ENCODE data around the gene LENG8.

Gene LENG8

DNA sequence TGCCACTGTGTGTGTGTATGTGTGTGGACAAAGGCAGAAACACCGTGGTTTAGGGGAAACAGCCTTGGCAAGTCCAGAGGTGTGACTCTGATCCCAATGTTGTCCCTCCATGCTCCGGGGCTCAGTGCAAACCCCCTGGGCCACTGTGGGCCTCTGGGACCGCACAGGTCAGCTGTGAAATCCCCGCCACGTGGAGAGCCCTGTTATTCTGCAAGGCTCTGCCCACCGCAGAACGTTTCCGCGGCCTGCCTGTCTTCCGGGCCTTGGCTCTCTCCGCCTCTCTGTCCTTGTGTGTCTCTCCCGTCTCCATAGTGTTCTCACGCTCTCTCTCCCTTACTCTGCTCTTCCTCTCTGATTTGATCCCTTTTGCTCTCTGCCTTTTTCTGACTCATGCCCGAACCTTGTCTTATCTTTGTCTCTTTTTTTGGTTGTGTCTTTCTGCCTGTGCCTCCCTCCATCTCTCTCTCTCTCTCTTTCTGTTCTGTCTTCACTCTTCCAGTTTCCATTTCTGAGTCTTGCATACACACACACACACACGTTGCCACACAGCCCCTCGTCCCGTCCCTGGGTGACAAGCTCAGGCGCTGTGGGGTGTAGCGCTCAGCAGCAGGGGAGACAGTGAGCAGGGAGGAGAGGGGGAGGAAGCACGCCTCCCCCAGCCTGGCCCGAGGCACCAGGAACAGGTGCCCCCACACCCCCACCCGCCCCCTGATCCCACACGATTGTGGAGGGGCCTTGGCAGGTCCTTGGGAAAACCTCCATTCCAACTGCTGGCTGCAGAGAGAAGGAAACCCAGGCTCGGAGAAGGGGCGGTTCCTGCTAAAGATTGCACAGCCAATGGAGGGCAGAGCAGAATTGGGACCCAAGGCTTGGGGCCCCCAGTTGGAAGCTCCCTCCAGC is 30.7 kb upstream of the LENG8 start:
- in situ Hi-C loops (cut with MboI; ENCODE audit: low pct_unique_long_range_greater_than_20kb, low sequenced_read_pairs, unreplicated experiment), result no loop called here
- TF ChIP-seq, protein P1, sequence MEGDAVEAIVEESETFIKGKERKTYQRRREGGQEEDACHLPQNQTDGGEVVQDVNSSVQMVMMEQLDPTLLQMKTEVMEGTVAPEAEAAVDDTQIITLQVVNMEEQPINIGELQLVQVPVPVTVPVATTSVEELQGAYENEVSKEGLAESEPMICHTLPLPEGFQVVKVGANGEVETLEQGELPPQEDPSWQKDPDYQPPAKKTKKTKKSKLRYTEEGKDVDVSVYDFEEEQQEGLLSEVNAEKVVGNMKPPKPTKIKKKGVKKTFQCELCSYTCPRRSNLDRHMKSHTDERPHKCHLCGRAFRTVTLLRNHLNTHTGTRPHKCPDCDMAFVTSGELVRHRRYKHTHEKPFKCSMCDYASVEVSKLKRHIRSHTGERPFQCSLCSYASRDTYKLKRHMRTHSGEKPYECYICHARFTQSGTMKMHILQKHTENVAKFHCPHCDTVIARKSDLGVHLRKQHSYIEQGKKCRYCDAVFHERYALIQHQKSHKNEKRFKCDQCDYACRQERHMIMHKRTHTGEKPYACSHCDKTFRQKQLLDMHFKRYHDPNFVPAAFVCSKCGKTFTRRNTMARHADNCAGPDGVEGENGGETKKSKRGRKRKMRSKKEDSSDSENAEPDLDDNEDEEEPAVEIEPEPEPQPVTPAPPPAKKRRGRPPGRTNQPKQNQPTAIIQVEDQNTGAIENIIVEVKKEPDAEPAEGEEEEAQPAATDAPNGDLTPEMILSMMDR (IDR thresholded peaks at IDR 0.05; ENCODE audit: extremely low read depth, insufficient read depth, missing control alignments), result no peak
- peak; percentile 84 for DNase-seq (ENCODE audit: low spot score)

GRCh38 chr19:54418930-54419800 is 29.8 kb upstream of the LENG8 start:
- no peak for DNase-seq (ENCODE audit: low spot score)
- TF ChIP-seq, protein P1 (IDR thresholded peaks at IDR 0.05; ENCODE audit: extremely low read depth, insufficient read depth, missing control alignments), result no peak
- in situ Hi-C loops (cut with MboI; ENCODE audit: low pct_unique_long_range_greater_than_20kb, low sequenced_read_pairs, unreplicated experiment), result no loop called here

- in situ Hi-C loops (cut with MboI; ENCODE audit: low pct_unique_long_range_greater_than_20kb, low sequenced_read_pairs, unreplicated experiment), result no loop called here
- TF ChIP-seq, protein P1 (IDR thresholded peaks at IDR 0.05; ENCODE audit: extremely low read depth, insufficient read depth, missing control alignments), result no peak
- DNase-seq (ENCODE audit: low spot score), result no peak
These were observed 29.0 kb upstream of the LENG8 start for GRCh38 chr19:54420068-54420382.

- DNase-seq (ENCODE audit: low spot score), result no peak
- TF ChIP-seq, protein P1 (IDR thresholded peaks at IDR 0.05; ENCODE audit: extremely low read depth, insufficient read depth, missing control alignments), result no peak
- in situ Hi-C loops (cut with MboI; ENCODE audit: low pct_unique_long_range_greater_than_20kb, low sequenced_read_pairs, unreplicated experiment), result no loop called here
These were observed 28.4 kb upstream of the LENG8 start for GRCh38 chr19:54420383-54421168.

DNA sequence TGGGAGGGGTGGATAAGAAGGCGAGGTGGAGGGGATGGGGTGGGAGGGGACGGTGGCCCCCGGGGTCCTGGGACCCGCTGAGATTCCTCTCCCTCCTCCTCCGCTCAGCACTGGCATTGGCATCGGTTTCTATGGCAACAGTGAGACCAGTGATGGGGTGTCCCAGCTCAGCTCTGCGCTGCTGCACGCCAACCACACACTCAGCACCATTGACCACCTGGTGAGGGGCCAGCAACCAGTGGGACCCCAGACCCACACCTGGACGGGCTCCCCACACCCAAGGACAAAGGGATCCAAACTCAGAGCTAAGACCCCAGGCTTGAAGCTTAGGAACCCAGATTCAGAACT is 27.9 kb upstream of the LENG8 start:
- no peak for DNase-seq (ENCODE audit: low spot score)
- TF ChIP-seq, protein P1 (IDR thresholded peaks at IDR 0.05; ENCODE audit: extremely low read depth, insufficient read depth, missing control alignments), result no peak
- in situ Hi-C loops (cut with MboI; ENCODE audit: low pct_unique_long_range_greater_than_20kb, low sequenced_read_pairs, unreplicated experiment), result no loop called here

DNA sequence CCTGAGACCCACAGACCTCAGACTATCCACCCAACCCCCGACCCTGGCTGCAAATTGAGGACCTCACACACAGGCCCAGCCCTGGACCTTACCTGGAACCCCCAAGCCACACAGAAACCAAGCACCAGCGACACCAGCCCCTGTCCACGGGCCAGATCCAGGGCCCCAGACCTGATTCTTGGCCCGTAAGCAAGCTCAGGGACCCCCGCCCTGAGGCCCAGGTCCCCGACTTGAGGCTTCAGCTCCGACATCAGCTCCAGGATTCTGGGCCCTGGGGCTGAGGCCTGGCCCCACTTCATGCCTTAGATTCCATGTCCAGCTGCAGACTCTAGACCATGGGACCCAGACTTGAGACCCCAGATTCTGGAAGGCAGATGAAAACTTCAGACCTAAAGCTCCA is 27.5 kb upstream of the LENG8 start:
- no peak for DNase-seq (ENCODE audit: low spot score)
- TF ChIP-seq, protein P1 (IDR thresholded peaks at IDR 0.05; ENCODE audit: extremely low read depth, insufficient read depth, missing control alignments), result no peak
- in situ Hi-C loops (cut with MboI; ENCODE audit: low pct_unique_long_range_greater_than_20kb, low sequenced_read_pairs, unreplicated experiment), result no loop called here

Measured in GM13977 (cell line).